ENCODE measurements around the gene SERPINI1. TPM values are rescaled to one million over a fixed set of nuclear protein-coding genes. Genes with fewer than 3 reads are reported as not detected.
A peak's percentile ranks its signal among the peaks of the same experiment; 100 is the strongest.

Gene SERPINI1
- total RNA-seq, 1 experiment from 2014 or later, result 8.0 TPM

- Histone ChIP-seq H3K27ac (ENCODE audit: low read length) (no peak overlapping the region), H3K4me3 (ENCODE audit: low read depth in 2 of 2, low read length in 2 of 2) (no peak overlapping the region), H3K9me3 (ENCODE audit: control insufficient read depth, insufficient read depth, low read depth, low read length) (no peaks in the 10 kb centered on the region), H3K27me3 (ENCODE audit: control insufficient read depth, insufficient read depth, low read length) (no peaks in the 10 kb centered on the region), H3K36me3 (ENCODE audit: control insufficient read depth, insufficient read depth, low read length) (peaks cover 5% of the 10 kb centered on the region), H3K4me1 (ENCODE audit: control insufficient read depth, insufficient read depth, low read length) (peaks cover 43% of the 10 kb centered on the region)
- ChIA-PET CTCF (no interaction called here), POLR2A (no interaction called here)
- intact Hi-C loops (cut with micrococcal nuclease; ENCODE audit: unreplicated experiment) (loop anchor here (10.0 kb wide), 1 partner anchor 313 kb away; no protein-coding TSS in a partner anchor), in situ Hi-C loops (cut with HindIII; ENCODE audit: low pct_unique_long_range_greater_than_20kb, low sequenced_read_pairs) (no loop called here)
- DNase-seq (ENCODE audit: low read depth, low spot score) (no peak), ATAC-seq (no peak)
- TF ChIP-seq REST (IDR thresholded peaks at IDR 0.05; ENCODE audit: insufficient read depth in 1 of 2, low read depth in 2 of 2, low read length in 1 of 2) (no peak), TCF7L2 (IDR thresholded peaks at IDR 0.05; ENCODE audit: low read depth, low read length) (no peak), POLR2AphosphoS5 (IDR thresholded peaks at IDR 0.05; ENCODE audit: low read depth, low read length) (no peak)
- TF ChIP-seq, protein P1, sequence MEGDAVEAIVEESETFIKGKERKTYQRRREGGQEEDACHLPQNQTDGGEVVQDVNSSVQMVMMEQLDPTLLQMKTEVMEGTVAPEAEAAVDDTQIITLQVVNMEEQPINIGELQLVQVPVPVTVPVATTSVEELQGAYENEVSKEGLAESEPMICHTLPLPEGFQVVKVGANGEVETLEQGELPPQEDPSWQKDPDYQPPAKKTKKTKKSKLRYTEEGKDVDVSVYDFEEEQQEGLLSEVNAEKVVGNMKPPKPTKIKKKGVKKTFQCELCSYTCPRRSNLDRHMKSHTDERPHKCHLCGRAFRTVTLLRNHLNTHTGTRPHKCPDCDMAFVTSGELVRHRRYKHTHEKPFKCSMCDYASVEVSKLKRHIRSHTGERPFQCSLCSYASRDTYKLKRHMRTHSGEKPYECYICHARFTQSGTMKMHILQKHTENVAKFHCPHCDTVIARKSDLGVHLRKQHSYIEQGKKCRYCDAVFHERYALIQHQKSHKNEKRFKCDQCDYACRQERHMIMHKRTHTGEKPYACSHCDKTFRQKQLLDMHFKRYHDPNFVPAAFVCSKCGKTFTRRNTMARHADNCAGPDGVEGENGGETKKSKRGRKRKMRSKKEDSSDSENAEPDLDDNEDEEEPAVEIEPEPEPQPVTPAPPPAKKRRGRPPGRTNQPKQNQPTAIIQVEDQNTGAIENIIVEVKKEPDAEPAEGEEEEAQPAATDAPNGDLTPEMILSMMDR (IDR thresholded peaks at IDR 0.05), result no peak
- BruUV-seq (replicated peaks), result no TSS peak
Observed at GRCh38 chr3:167731393-167731792, 4.1 kb upstream of the SERPINI1 start.

- BruUV-seq (replicated peaks), result no TSS peak
- ATAC-seq (no peak), DNase-seq (ENCODE audit: low read depth, low spot score) (no peak)
- intact Hi-C loops (cut with micrococcal nuclease; ENCODE audit: unreplicated experiment) (loop anchor here (10.0 kb wide), 1 partner anchor 312 kb away; no protein-coding TSS in a partner anchor), in situ Hi-C loops (cut with HindIII; ENCODE audit: low pct_unique_long_range_greater_than_20kb, low sequenced_read_pairs) (no loop called here)
- POLR2A ChIA-PET, result no interaction called here
- CTCF ChIA-PET, result no interaction called here
- TF ChIP-seq TCF7L2 (IDR thresholded peaks at IDR 0.05; ENCODE audit: low read depth, low read length), result no peak
- peaks cover 52% of the 10 kb centered on the region for H3K4me1 ChIP-seq (ENCODE audit: control insufficient read depth, insufficient read depth, low read length)
- peaks cover 5% of the 10 kb centered on the region for H3K36me3 ChIP-seq (ENCODE audit: control insufficient read depth, insufficient read depth, low read length)
- peak overlapping the region; percentile 29; the same call in 1 of the 2 replicates for H3K27ac ChIP-seq (ENCODE audit: low read length)
- no peaks in the 10 kb centered on the region for H3K27me3 ChIP-seq (ENCODE audit: control insufficient read depth, insufficient read depth, low read length)
- peak overlapping the region; percentile 15 to 91; a peak in 3 of 4 replicates for H3K4me3 ChIP-seq (ENCODE audit: low read depth in 2 of 2, low read length in 2 of 2)
- no peaks in the 10 kb centered on the region for H3K9me3 ChIP-seq (ENCODE audit: control insufficient read depth, insufficient read depth, low read depth, low read length)
Observed at GRCh38 chr3:167732313-167733065, 3.0 kb upstream of the SERPINI1 start.

DNA sequence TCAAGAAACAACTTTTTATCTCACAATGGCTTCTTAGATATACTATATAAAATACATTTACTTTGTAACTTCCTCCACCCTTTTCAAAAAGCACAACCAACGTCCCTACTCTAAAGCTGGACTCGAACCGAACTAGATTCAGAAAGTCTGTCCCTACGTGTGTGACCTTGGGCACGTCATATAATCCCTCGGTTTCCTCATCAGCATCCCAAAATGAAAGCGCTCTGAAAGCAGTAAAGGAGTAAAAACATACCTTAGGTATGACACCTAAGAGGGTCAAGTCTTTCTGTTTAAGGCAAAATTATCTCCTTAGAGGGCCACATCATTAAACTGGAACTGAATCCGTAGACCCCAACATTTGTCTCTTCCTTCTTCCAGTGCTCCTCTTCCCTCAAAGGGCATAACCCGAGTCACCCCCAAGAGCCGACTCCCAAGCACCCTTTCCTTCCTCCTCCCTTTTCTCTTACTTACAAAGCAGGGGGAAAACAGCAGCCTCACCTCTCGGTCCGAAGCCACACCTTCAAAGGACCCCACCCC lies 1.5 kb upstream of the SERPINI1 start:
- POLR2A ChIA-PET, result no interaction called here
- Histone ChIP-seq H3K36me3 (ENCODE audit: control insufficient read depth, insufficient read depth, low read length) (peaks cover 5% of the 10 kb centered on the region), H3K27me3 (ENCODE audit: control insufficient read depth, insufficient read depth, low read length) (no peaks in the 10 kb centered on the region), H3K4me3 (ENCODE audit: low read depth in 2 of 2, low read length in 2 of 2) (peak overlapping the region; percentile 91 to 94), H3K27ac (ENCODE audit: low read length) (peak overlapping the region; percentile 94), H3K4me1 (ENCODE audit: control insufficient read depth, insufficient read depth, low read length) (peaks cover 41% of the 10 kb centered on the region), H3K9me3 (ENCODE audit: control insufficient read depth, insufficient read depth, low read depth, low read length) (no peaks in the 10 kb centered on the region)
- BruUV-seq (replicated peaks), result TSS peak; percentile 72
- TF ChIP-seq POLR2AphosphoS5 (IDR thresholded peaks at IDR 0.05; ENCODE audit: low read depth, low read length) (no peak), SIN3A (IDR thresholded peaks at IDR 0.05; ENCODE audit: borderline replicate concordance, insufficient read depth, low read depth, low read length) (no peak), TCF7L2 (IDR thresholded peaks at IDR 0.05; ENCODE audit: low read depth, low read length) (no peak), REST (IDR thresholded peaks at IDR 0.05; ENCODE audit: insufficient read depth in 1 of 2, low read depth in 2 of 2, low read length in 1 of 2) (no peak)
- TF ChIP-seq, protein P1 (IDR thresholded peaks at IDR 0.05), result no peak
- intact Hi-C loops (cut with micrococcal nuclease; ENCODE audit: unreplicated experiment) (loop anchor here (10.0 kb wide), 1 partner anchor 311 kb away; no protein-coding TSS in a partner anchor), in situ Hi-C loops (cut with HindIII; ENCODE audit: low pct_unique_long_range_greater_than_20kb, low sequenced_read_pairs) (no loop called here)
- no peak for DNase-seq (ENCODE audit: low read depth, low spot score)
- ATAC-seq, result no peak
- CTCF ChIA-PET, result no interaction called here
